Cardiac atrium fibroblast (primary cell): Measurements from ENCODE around the gene BCAR1. TPM values are rescaled to one million over a fixed set of nuclear protein-coding genes. Genes with fewer than 3 reads are reported as not detected.

Experiments
- total RNA-seq: library from RNA; depleted of rRNA; stranded (reverse); fragments of >200 nt; gene quantifications from 2 replicates; pipeline ENCODE4 v1.2.3, GENCODE V29; 2015

The BCAR1 gene, protein sequence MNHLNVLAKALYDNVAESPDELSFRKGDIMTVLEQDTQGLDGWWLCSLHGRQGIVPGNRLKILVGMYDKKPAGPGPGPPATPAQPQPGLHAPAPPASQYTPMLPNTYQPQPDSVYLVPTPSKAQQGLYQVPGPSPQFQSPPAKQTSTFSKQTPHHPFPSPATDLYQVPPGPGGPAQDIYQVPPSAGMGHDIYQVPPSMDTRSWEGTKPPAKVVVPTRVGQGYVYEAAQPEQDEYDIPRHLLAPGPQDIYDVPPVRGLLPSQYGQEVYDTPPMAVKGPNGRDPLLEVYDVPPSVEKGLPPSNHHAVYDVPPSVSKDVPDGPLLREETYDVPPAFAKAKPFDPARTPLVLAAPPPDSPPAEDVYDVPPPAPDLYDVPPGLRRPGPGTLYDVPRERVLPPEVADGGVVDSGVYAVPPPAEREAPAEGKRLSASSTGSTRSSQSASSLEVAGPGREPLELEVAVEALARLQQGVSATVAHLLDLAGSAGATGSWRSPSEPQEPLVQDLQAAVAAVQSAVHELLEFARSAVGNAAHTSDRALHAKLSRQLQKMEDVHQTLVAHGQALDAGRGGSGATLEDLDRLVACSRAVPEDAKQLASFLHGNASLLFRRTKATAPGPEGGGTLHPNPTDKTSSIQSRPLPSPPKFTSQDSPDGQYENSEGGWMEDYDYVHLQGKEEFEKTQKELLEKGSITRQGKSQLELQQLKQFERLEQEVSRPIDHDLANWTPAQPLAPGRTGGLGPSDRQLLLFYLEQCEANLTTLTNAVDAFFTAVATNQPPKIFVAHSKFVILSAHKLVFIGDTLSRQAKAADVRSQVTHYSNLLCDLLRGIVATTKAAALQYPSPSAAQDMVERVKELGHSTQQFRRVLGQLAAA
- total RNA-seq = 67.9 and 75.5 TPM in 2 replicates

DNA sequence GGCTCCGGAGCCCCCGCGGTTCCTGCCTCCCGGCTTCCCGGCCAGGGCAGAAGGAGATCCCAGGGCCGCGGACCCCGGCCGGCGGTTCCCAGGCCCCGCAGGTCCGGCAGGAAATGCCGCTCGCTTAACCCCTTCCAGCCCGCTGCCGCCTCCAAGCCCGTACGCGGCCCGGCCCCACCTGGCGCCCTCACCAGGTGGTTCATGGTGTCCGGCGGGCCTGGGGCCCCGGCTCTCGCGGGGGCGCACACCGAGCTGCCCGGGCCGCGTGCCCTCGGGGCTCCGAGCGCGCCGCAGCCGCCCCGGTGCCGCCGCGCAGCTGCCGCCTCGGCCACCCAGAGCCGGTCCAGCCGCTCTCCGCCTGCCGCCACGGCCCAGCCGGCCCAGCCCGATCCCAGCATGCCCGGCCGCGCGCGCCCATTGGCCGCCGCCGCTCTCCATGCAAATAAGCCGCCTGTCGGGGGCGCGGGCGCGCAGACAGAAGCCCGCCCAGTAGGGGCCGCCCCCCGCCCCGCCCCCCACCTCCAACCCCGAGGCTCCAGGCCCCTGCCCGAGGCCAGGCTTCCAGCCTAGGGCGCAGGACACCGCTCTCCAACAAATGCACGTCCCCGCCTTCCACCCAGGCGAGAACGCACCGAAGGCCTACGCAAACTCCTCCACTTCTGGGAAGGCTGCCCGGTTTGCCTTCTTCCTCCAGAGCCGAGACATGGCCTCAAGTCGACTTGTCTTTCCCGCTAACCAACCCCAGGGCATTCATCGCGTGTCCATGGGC, at the start of gene BCAR1:
BCAR1 (minus strand) TSS at position 345 of the 769 bp plus-strand sequence; CDS start at position 203, 142 bp downstream.

DNA sequence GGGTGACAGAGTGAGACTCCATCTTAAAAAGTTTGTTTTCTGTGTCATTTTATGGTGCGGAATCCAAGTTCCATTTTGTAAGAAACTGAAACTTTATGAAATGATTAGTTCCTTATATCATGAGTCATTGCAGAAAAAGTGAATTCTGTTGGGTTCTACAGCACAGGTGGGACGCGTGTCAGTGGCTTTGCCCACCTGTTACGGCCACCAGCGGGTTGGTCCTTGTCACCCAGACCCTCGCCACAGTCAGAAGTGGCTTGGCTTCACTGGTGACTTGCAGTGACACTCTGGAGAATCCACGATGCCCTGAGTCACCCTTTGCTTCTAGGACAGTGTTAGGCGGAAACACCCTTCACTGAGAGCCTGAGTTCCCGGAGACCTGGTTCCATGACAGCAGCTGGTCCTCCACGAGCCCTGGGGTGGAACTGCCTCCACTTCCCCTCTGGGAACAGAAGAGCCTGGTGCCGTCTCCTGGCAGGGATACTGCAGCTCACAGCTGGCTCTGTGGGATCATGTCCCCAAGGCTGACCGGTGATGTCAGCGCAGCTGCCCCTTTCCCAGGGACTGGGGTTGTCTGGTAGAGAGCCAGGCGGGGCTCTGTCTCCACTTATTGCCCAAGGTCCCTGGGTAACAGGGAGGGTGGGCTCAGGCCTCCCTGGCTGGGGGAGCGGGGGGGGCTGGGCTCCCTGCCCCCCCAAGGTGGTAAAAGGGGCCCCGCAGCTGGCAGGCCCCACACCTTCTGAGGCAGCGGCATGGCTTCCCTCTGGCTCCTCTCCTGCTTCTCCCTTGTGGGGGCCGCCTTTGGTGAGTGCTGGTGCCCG, 33.0 kb downstream of the BCAR1 start, which contains the start of gene CTRB1:
CTRB1 (plus strand) TSS at position 733 of the 821 bp plus-strand sequence; CDS start at position 753, 20 bp downstream.

DNA sequence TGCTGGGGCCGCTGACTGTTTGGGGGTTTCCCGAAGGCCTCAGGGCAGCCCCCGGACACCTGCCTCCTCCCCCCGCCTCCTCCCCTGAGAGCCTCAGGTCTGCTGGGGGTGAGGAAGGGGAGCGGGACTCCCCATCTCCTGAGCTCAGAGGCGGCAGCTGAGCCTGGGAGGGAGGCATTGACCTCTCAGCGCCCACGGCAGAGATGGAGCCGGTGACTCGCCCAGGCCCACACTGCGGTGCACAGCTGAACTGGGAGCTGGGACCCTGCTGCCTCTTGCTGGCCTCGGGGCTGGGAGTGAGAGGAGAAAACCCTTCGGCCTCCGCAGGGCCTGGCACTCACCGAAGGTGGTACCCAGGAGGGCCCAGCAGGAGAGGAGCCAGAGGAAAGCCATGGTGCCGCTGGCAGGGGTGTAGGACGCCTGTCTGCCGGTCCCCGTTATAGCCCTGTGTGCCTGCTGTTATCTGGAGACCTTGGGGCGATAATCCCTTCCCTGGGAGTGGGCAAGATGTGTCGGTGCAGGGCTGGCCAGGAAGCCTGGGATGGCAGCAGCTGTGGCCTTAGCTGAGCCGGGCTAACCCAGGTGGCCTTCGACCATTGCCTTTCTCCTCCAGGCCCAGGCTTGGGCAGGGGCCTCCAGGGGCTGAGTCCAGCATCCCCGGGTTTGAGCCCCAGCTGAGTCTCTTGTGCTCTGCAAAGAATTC, 44.5 kb downstream of the BCAR1 start, which contains the start of gene CTRB2:
CTRB2 (minus strand) TSS at position 413 of the 703 bp plus-strand sequence; CDS start at position 393, 20 bp downstream.

Other genes starting within 250 kb of the BCAR1 start
- 1.9 and 5.4 TPM in 2 replicates for gene LDHD, start 134.8 kb downstream of the BCAR1 start, total RNA-seq
- gene ZFP1, start 103.1 kb downstream of the BCAR1 start, total RNA-seq = 6.2 and 7.4 TPM in 2 replicates
- not detected in 2 replicates for gene CTRB2, start 44.5 kb downstream of the BCAR1 start, total RNA-seq
- not detected in 2 replicates for gene CTRB1, start 32.6 kb downstream of the BCAR1 start, total RNA-seq
- gene CFDP1, start 181.9 kb upstream of the BCAR1 start, total RNA-seq = 24.6 and 39.2 TPM in 2 replicates
- 7.1 and 11.2 TPM in 2 replicates for gene TMEM170A, start 213.1 kb upstream of the BCAR1 start, total RNA-seq
- 0.72 and 0.97 TPM in 2 replicates for gene CHST6, start 243.8 kb upstream of the BCAR1 start, total RNA-seq